Measurements from ENCODE around the gene BMP6. TPM values are rescaled to one million over a fixed set of nuclear protein-coding genes. Genes with fewer than 3 reads are reported as not detected.

BMP6 gene
- 0.74 and 0.82 TPM in 2 replicates for total RNA-seq (2014; rRNA removed; shearing (Covaris generic); ENCODE audit: low replicate concordance)

- Histone ChIP-seq H3K27me3 (peaks cover 47% of the 10 kb centered on the region), H3K4me3 (peak within 1 kb of the TSS; percentile 56), H3K36me3 (no peaks in the 10 kb centered on the region), H3K9me3 (no peaks in the 10 kb centered on the region)
- DNase-seq = peak; percentile 85
These were observed at the start of gene BMP6 for GRCh38 chr6:7725849-7726415. BMP6 (plus strand) TSS chr6:7726099; CDS start chr6:7726956, 857 bp downstream.

- Histone ChIP-seq H3K36me3 (no peaks in the 10 kb centered on the region), H3K9me3 (no peaks in the 10 kb centered on the region), H3K27me3 (0 out of 2 replicates have a peak, but pooled peaks cover 3% of the 10 kb centered on the region), H3K4me3 (no peak overlapping the region)
- no peak for DNase-seq
These were observed 48.7 kb upstream of the BMP6 start for GRCh38 chr6:7677229-7677628.

GRCh38 chr6:7680393-7681075 is 45.4 kb upstream of the BMP6 start:
- Histone ChIP-seq H3K27me3 (0 out of 2 replicates have a peak, but pooled peaks cover 4% of the 10 kb centered on the region), H3K36me3 (no peaks in the 10 kb centered on the region)
- no peak for DNase-seq

GRCh38 chr6:7681449-7681848 is 44.5 kb upstream of the BMP6 start:
- Histone ChIP-seq H3K36me3 (no peaks in the 10 kb centered on the region), H3K27me3 (0 out of 2 replicates have a peak, but pooled peaks cover 4% of the 10 kb centered on the region), H3K4me3 (no peak overlapping the region), H3K9me3 (no peaks in the 10 kb centered on the region)
- no peak for DNase-seq

More at GRCh38 chr6:7680393-7681075, 45.4 kb upstream of the BMP6 start:
- Histone ChIP-seq H3K9me3 (no peaks in the 10 kb centered on the region), H3K4me3 (no peak overlapping the region)

- Histone ChIP-seq H3K9me3 (no peaks in the 10 kb centered on the region), H3K27me3 (peaks cover 18% of the 10 kb centered on the region; the same call in 1 of the 2 replicates), H3K4me3 (no peak overlapping the region), H3K36me3 (no peaks in the 10 kb centered on the region)
- DNase-seq = no peak
These were observed 41.8 kb upstream of the BMP6 start for GRCh38 chr6:7684076-7684475.

- peaks cover 18% of the 10 kb centered on the region; the same call in 1 of the 2 replicates for H3K27me3 ChIP-seq
- DNase-seq = no peak
- no peaks in the 10 kb centered on the region for H3K9me3 ChIP-seq
- no peak overlapping the region for H3K4me3 ChIP-seq
- no peaks in the 10 kb centered on the region for H3K36me3 ChIP-seq
These were observed 41.1 kb upstream of the BMP6 start for GRCh38 chr6:7684843-7685242.

GRCh38 chr6:7685276-7685675 is 40.6 kb upstream of the BMP6 start:
- H3K9me3 ChIP-seq = no peaks in the 10 kb centered on the region
- no peak overlapping the region for H3K4me3 ChIP-seq
- DNase-seq = no peak
- H3K36me3 ChIP-seq = no peaks in the 10 kb centered on the region
- H3K27me3 ChIP-seq = peaks cover 18% of the 10 kb centered on the region; the same call in 1 of the 2 replicates

GRCh38 chr6:7687145-7688111 is 38.5 kb upstream of the BMP6 start:
- no peaks in the 10 kb centered on the region for H3K9me3 ChIP-seq
- peaks cover 13% of the 10 kb centered on the region; the same call in 1 of the 2 replicates for H3K27me3 ChIP-seq
- no peak for DNase-seq
- no peak overlapping the region for H3K4me3 ChIP-seq
- H3K36me3 ChIP-seq = no peaks in the 10 kb centered on the region

- Histone ChIP-seq H3K36me3 (no peaks in the 10 kb centered on the region), H3K4me3 (no peak overlapping the region), H3K9me3 (no peaks in the 10 kb centered on the region), H3K27me3 (peaks cover 13% of the 10 kb centered on the region; the same call in 1 of the 2 replicates)
- DNase-seq = no peak
These were observed 34.9 kb upstream of the BMP6 start for GRCh38 chr6:7691021-7691420.

- peaks cover 11% of the 10 kb centered on the region; the same call in 1 of the 2 replicates for H3K27me3 ChIP-seq
- H3K36me3 ChIP-seq = no peaks in the 10 kb centered on the region
- no peaks in the 10 kb centered on the region for H3K9me3 ChIP-seq
- DNase-seq = peak; percentile 64
- 0 out of 2 replicates have a peak overlapping the region, but pooled peaks have one; percentile 7 for H3K4me3 ChIP-seq
These were observed 34.0 kb upstream of the BMP6 start for GRCh38 chr6:7691675-7692452.

GRCh38 chr6:7692453-7692784 is 33.5 kb upstream of the BMP6 start:
- Histone ChIP-seq H3K9me3 (no peaks in the 10 kb centered on the region), H3K27me3 (peaks cover 6% of the 10 kb centered on the region; the same call in 1 of the 2 replicates), H3K4me3 (0 out of 2 replicates have a peak overlapping the region, but pooled peaks have one; percentile 7), H3K36me3 (no peaks in the 10 kb centered on the region)
- DNase-seq = no peak

GRCh38 chr6:7693827-7694226 is 32.1 kb upstream of the BMP6 start:
- no peak overlapping the region for H3K4me3 ChIP-seq

GRCh38 chr6:7696061-7696460 is 29.8 kb upstream of the BMP6 start:
- Histone ChIP-seq H3K4me3 (no peak overlapping the region), H3K36me3 (no peaks in the 10 kb centered on the region), H3K9me3 (no peaks in the 10 kb centered on the region), H3K27me3 (no peaks in the 10 kb centered on the region)
- no peak for DNase-seq

More at GRCh38 chr6:7693827-7694226, 32.1 kb upstream of the BMP6 start:
- DNase-seq = no peak
- H3K9me3 ChIP-seq = no peaks in the 10 kb centered on the region
- H3K27me3 ChIP-seq = 0 out of 2 replicates have a peak, but pooled peaks cover 2% of the 10 kb centered on the region
- no peaks in the 10 kb centered on the region for H3K36me3 ChIP-seq

GRCh38 chr6:7697432-7697819 is 28.5 kb upstream of the BMP6 start:
- Histone ChIP-seq H3K9me3 (no peaks in the 10 kb centered on the region), H3K36me3 (no peaks in the 10 kb centered on the region), H3K27me3 (no peaks in the 10 kb centered on the region), H3K4me3 (no peak overlapping the region)
- DNase-seq = no peak

GRCh38 chr6:7697820-7698623 is 27.9 kb upstream of the BMP6 start:
- peak overlapping the region; percentile 9; the same call in 1 of the 2 replicates for H3K4me3 ChIP-seq
- no peaks in the 10 kb centered on the region for H3K27me3 ChIP-seq
- no peaks in the 10 kb centered on the region for H3K9me3 ChIP-seq
- H3K36me3 ChIP-seq = no peaks in the 10 kb centered on the region
- peak; percentile 73 for DNase-seq
